Stimulated activated CD4-positive, alpha-beta T cell treated with anti-CD3 and anti-CD28 coated beads, Interleukin-4, amount 100 ng/mL, for 24 hours (primary cell): ENCODE results near the gene NBR1.
"Not testable (repeated sequence)": the region's sequence is repeated elsewhere in the genome, so short reads cannot be mapped to it uniquely, and the experiment has no call there.

Source experiments
- DNase-seq: peaks from one replicate; pipeline ENCODE4 v3.0.0-alpha.2; 2020

Gene NBR1

GRCh38 chr17:43159957-43160356 lies 11.1 kb upstream of the NBR1 start:
- not testable (repeated sequence) for DNase-seq

- DNase-seq = not testable (repeated sequence)
Observed at GRCh38 chr17:43165971-43166370, 5.0 kb upstream of the NBR1 start.

- peak; percentile 13 for DNase-seq
Observed at GRCh38 chr17:43169561-43170139, 1.4 kb upstream of the NBR1 start.

DNA sequence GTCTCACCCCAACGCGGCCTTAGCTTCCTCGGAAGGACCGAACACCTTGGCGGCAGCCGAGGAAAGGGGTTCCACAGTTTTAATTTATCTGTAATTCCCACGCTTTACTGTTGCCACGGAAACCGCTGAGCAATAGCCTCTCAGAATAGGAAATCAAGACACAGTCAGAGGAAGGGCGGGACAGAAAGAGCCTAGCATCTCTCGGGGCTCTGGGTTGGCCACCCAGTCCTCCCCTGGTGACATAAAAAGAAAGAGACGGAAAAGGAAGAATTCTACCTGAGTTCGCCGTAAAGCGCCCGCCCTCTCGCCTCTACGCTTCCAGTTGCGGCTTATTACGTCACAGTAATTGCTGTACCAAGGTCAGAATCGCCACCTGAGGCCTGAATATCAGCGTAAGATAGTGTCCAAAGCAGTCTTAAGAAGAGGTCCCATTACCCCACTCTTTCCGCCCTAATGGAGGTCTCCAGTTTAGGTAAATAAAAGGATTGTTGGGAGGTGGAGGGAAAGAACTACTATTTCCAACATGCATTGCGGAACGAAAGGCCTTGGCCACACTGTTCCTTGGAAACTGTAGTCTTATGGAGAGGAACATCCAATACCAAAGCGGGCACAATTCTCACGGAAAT lies 761 bp upstream of the NBR1 start:
- peak; percentile 91 for DNase-seq

GRCh38 chr17:43171586-43172487 lies 823 bp downstream of the NBR1 start:
- peak; percentile 6 for DNase-seq

DNA sequence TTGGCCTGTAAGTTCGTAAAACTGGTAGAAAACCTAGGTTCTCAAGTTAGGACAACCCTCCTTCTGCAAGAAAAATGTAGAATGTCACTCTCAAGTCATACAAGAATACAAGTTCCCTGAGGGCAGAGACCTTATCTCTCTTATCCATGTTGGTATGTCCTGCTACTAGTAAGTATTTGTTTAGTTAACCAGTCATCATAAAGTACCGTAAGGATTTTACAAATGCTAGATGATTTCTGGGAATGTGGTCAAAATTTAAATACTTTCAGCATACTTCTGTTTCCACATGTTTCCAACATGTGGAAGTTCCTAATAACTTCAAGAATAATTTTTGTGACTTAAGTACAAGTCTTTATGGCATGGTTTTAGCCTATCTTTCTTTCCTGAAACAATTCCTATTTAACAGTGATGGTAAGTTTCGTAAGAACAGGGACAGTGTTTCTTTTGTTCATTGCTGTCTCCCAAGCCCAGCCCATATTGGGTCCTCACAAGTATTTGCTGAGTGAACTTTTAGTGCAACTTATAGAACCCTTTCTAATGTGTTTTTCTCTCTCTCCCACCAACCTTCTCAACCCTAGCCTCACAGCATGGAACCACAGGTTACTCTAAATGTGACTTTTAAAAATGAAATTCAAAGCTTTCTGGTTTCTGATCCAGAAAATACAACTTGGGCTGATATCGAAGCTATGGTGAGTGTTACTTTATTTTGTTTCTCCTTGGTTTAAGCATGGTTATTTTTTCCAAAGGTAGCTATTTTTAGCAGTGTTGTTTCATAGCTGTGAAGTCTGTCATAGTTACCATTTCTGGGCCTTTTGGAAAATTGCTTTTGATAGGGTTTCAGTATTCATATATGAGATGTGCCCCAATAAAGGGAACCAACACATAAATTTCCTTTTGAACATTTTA lies 4.5 kb downstream of the NBR1 start:
- no peak for DNase-seq

GRCh38 chr17:43176119-43176570 lies 5.1 kb downstream of the NBR1 start:
- no peak for DNase-seq

- DNase-seq = no peak
Observed at GRCh38 chr17:43183921-43184320, 12.9 kb downstream of the NBR1 start.

DNA sequence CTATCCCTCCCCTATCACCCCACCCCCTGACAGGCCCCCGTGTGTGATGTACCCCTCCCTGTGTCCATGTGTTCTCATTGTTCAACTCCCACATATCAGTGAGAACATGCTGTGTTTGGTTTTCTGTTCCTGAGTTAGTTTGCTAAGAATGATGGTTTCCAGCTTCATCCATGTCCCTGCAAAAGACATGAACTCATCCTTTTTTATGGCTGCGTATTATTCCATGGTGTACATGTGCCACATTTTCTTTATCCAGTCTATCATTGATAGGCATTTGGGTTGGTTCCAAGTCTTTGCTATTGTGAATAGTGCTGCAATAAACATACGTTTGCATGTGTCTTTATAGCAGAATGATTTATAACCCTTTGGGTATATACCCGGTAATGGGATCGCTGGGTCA lies 15.6 kb downstream of the NBR1 start:
- not testable (repeated sequence) for DNase-seq

DNA sequence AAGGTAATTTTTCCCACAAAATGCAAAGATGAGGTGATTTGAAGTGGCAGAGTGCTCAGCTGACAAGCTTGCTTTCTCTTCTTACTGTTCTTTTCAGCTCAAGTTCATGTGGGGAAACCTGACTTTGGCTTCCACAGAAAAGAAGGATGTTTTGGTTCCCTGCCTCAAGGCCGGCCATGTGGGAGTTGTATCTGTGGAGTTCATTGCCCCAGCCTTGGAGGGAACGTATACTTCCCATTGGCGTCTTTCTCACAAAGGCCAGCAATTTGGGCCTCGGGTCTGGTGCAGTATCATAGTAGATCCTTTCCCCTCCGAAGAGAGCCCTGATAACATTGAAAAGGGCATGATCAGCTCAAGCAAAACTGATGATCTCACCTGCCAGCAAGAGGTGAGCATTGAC lies 22.2 kb downstream of the NBR1 start:
- no peak for DNase-seq

- no peak for DNase-seq
Observed at GRCh38 chr17:43199633-43200032, 28.6 kb downstream of the NBR1 start.

DNA sequence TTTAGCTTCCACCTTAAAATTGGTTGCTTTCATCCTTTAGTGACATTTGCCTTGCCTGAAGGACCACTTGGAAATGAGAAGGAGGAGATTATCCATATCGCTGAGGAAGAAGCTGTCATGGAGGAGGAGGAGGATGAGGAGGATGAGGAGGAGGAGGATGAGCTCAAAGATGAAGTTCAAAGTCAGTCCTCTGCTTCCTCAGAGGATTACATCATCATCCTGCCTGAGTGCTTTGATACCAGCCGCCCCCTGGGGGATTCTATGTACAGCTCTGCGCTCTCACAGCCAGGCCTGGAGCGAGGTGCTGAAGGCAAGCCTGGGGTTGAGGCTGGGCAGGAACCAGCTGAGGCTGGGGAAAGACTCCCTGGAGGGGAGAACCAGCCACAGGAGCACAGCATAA lies 29.1 kb downstream of the NBR1 start:
- no peak for DNase-seq

DNA sequence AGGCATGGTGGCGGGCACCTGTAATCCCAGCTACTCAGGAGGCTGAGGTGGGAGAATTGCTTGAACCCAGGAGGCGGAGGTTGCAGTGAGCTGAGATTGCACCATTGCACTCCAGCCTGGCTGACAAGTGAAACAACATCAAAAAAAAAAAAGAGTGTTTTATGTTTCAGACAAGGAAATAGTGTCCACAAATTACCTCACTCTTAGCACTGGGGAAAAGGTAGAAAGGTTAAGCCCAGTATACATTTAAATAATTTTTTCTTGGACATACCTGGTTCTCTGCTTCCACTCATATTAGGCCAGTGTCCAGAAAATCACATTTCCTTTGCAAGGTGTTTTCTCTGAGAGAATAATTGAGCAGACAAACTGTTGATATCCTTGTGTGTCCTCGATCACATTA lies 32.0 kb downstream of the NBR1 start:
- DNase-seq = not testable (repeated sequence)

DNA sequence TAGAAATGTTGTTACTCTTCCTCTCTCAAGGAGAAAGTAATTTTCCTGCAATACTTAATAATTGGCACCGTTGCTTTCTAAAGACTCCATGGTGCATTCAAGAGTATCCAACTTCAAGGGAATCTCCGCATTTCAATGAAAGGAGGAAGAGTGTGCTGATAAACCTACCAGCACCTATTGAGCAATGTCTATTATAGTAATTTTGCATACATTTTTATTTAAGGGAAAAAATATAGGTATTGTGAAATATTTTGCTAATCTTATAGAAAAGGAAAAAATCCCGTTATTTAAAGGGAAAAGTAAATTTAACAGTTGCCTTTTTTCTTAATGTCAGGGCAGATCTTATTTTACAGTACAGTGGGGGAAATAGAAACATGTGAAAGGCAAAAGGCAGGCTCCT lies 39.6 kb downstream of the NBR1 start:
- no peak for DNase-seq

DNA sequence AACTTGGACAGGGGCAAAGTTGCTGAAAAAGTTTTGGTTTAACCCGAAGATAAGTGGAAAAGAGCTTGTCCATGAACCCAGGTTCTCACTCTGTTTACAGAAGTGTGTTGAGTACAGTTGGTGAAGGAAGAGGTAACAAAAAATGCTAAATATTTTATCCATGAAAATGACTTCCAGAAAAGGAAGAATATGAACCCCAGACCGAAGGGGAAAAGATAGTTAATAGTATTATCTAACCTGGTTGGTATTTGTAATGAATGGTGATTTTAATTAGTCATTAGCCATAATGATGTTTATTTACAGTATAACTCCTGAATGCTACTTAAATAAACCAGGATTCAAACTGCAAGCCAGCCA lies 40.1 kb downstream of the NBR1 start:
- no peak for DNase-seq

- DNase-seq = peak; percentile 76
Observed at GRCh38 chr17:43211480-43212402, 40.7 kb downstream of the NBR1 start, which contains the start of gene TMEM106A. Gene TMEM106A (plus strand): TSS chr17:43211875. CDS start chr17:43213042, 1,167 bp downstream.

- DNase-seq = no peak
Observed at GRCh38 chr17:43212641-43213490, 41.9 kb downstream of the NBR1 start.

DNA sequence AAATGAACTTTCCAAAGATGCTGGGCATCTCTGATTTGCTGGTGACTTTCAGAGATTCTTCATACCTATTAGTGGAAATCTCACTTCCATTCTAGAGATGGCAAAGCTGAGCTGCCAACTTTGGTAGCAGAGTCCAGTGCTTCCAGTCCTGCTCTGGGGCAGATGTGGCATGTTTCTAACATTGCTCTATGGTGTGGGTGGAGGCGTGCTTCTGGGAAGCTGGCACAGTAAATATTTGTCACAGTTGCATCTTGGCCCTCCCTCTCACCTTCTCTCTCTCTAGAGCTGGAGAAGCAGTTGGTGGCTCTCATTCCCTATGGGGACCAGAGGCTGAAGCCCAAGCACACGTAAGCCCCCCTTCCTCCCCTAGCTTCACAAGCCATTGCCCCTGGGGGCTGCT lies 42.5 kb downstream of the NBR1 start:
- DNase-seq = no peak

DNA sequence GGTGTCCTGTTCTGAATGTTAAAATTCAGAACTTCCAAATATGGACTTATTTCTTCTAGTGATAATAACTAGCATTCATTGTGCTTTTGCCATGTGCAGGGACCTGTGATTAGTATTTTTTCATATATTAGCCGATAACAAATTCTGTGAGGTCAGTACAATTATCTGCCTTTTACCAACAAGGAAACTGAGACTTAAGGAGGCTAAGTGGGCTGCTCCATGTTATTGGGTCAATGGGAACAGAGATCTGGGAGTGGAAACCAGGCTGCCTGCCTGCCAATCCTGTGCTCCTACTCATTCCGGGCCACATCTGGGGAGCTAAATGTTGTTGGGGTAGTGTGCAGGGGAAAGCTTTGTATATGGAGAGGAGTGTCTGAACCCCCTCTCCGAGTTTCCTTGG lies 44.3 kb downstream of the NBR1 start:
- DNase-seq = no peak

GRCh38 chr17:43216369-43216761 lies 45.4 kb downstream of the NBR1 start:
- DNase-seq = no peak
